Raji (cell line): Measurements from ENCODE around the gene CCDC185.

Experiments
- POLR2A ChIP-seq: IDR thresholded peaks from 2 replicates; pipeline ENCODE4 v1.6.1; 2011; ENCODE audit warnings: low read depth, low read length, control low read depth; ENCODE audit not compliant: insufficient read depth

The CCDC185 gene

GRCh38 chr1:223393275-223394214 is at the start of gene CCDC185:
TSS of gene CCDC185 (plus strand) at chr1:223393415. CDS start at chr1:223393476, 61 bp downstream.
- TF ChIP-seq POLR2A = no peak

- TF ChIP-seq POLR2A = no peak
These were observed 49.5 kb upstream of the CCDC185 start for GRCh38 chr1:223343692-223344091.

- TF ChIP-seq POLR2A = no peak
These were observed 48.7 kb upstream of the CCDC185 start for GRCh38 chr1:223344491-223344890.

GRCh38 chr1:223345720-223346119 is 47.5 kb upstream of the CCDC185 start:
- TF ChIP-seq POLR2A = no peak

- no peak for TF ChIP-seq POLR2A
These were observed 46.9 kb upstream of the CCDC185 start for GRCh38 chr1:223346311-223346710.

GRCh38 chr1:223347583-223347982 is 45.6 kb upstream of the CCDC185 start:
- TF ChIP-seq POLR2A = no peak

GRCh38 chr1:223348439-223348838 is 44.8 kb upstream of the CCDC185 start:
- no peak for TF ChIP-seq POLR2A

- TF ChIP-seq POLR2A = no peak
These were observed 44.0 kb upstream of the CCDC185 start for GRCh38 chr1:223349241-223349640.

GRCh38 chr1:223350361-223350908 is 42.8 kb upstream of the CCDC185 start:
- no peak for TF ChIP-seq POLR2A

- TF ChIP-seq POLR2A = no peak
These were observed 40.3 kb upstream of the CCDC185 start for GRCh38 chr1:223352944-223353343.

GRCh38 chr1:223353939-223354338 is 39.3 kb upstream of the CCDC185 start:
- no peak for TF ChIP-seq POLR2A

- TF ChIP-seq POLR2A = no peak
These were observed 37.5 kb upstream of the CCDC185 start for GRCh38 chr1:223355699-223356098.

- no peak for TF ChIP-seq POLR2A
These were observed 34.4 kb upstream of the CCDC185 start for GRCh38 chr1:223358826-223359225.

- no peak for TF ChIP-seq POLR2A
These were observed 30.0 kb upstream of the CCDC185 start for GRCh38 chr1:223363057-223363855.

- TF ChIP-seq POLR2A = no peak
These were observed 29.1 kb upstream of the CCDC185 start, which contains the start of gene SUSD4 for GRCh38 chr1:223363856-223364684. TSS of gene SUSD4 (minus strand) at chr1:223364176. CDS start at chr1:223363425, 751 bp downstream.

- no peak for TF ChIP-seq POLR2A
These were observed 28.4 kb upstream of the CCDC185 start for GRCh38 chr1:223364685-223365382.
